ENCODE measurements around the gene PCLO. TPM values are rescaled to one million over a fixed set of nuclear protein-coding genes. Genes with fewer than 3 reads are reported as not detected.

The PCLO gene
- total RNA-seq, 1 experiment from 2014 or later, result 2.3 TPM

DNA sequence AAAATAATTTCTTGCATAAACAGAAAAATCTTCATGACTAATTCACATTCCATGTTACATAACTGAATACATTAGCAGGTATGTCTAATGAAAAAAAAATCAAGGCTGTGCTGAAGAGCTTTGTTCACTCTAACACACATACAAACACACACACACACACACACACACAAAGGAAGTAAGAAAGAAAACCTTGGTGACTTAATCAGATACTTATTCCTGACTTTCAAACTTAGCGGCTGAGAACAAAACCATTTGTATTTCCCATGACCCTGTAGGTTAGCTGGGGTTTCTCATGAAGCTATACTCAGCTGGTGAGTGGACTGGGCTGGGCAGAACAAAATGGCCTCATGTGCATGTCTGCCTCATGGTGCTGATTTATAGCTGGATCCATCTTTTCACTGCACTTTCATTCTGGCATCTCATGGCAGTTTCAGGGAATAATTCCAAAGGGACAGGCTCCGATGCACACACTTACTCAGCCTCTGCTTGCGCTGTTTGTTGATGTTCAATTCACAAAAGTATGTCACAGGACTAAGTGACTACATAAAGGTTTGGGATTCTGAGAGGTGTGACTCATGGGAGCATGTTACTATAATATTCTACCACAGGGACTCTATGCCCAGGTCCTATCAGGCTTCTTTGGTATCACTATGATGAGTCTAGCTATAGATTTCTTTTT is 161.2 kb downstream of the PCLO start:
- no peak overlapping the region for H3K4me3 Mint-ChIP-seq (ENCODE audit: unreplicated experiment)
- BruUV-seq (replicated peaks), result no TSS peak
- no peaks in the 10 kb centered on the region for H3K36me3 Mint-ChIP-seq (ENCODE audit: insufficient read depth, unreplicated experiment)
- intact Hi-C loops (cut with micrococcal nuclease), result no loop called here
- peak overlapping the region; percentile 4 for H3K27ac Mint-ChIP-seq (ENCODE audit: low read depth, unreplicated experiment)
- H3K4me1 Mint-ChIP-seq (ENCODE audit: insufficient read depth, unreplicated experiment), result no peaks in the 10 kb centered on the region
- H3K9me3 Mint-ChIP-seq (ENCODE audit: unreplicated experiment), result no peaks in the 10 kb centered on the region
- TF ChIP-seq CTCF (IDR thresholded peaks at IDR 0.05; ENCODE audit: unreplicated experiment), result no peak
- ChIA-PET CTCF (no interaction called here), POLR2A (no interaction called here)
- no peak for DNase-seq (ENCODE audit: unreplicated experiment)
- no peaks in the 10 kb centered on the region for H3K27me3 Mint-ChIP-seq (ENCODE audit: insufficient read depth, unreplicated experiment)

DNA sequence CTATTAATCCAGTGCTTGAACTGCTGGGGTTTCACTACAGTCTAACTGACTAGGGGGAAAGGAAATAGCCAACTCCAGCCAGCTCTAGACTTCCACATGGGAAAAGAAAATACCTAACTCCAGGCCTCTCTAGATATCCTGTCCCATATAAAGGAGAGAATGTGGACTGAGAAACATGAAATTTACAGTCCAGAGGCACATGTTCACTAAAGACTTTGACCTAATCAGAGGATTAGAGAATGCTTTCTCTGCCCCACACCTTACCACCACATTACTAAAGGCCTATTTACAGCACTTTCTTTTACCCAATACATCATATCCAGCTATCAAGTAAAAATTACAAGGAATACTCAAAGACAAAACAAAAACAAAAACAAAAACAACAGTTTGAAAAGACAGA is 164.2 kb downstream of the PCLO start:
- DNase-seq (ENCODE audit: unreplicated experiment), result no peak
- ChIA-PET POLR2A (no interaction called here), CTCF (no interaction called here)
- intact Hi-C loops (cut with micrococcal nuclease), result no loop called here
- Mint-ChIP-seq H3K27ac (ENCODE audit: low read depth, unreplicated experiment) (no peak overlapping the region), H3K4me1 (ENCODE audit: insufficient read depth, unreplicated experiment) (no peaks in the 10 kb centered on the region), H3K4me3 (ENCODE audit: unreplicated experiment) (no peak overlapping the region), H3K27me3 (ENCODE audit: insufficient read depth, unreplicated experiment) (no peaks in the 10 kb centered on the region), H3K36me3 (ENCODE audit: insufficient read depth, unreplicated experiment) (no peaks in the 10 kb centered on the region), H3K9me3 (ENCODE audit: unreplicated experiment) (no peaks in the 10 kb centered on the region)
- no TSS peak for BruUV-seq (replicated peaks)
- no peak for TF ChIP-seq CTCF (IDR thresholded peaks at IDR 0.05; ENCODE audit: unreplicated experiment)

DNA sequence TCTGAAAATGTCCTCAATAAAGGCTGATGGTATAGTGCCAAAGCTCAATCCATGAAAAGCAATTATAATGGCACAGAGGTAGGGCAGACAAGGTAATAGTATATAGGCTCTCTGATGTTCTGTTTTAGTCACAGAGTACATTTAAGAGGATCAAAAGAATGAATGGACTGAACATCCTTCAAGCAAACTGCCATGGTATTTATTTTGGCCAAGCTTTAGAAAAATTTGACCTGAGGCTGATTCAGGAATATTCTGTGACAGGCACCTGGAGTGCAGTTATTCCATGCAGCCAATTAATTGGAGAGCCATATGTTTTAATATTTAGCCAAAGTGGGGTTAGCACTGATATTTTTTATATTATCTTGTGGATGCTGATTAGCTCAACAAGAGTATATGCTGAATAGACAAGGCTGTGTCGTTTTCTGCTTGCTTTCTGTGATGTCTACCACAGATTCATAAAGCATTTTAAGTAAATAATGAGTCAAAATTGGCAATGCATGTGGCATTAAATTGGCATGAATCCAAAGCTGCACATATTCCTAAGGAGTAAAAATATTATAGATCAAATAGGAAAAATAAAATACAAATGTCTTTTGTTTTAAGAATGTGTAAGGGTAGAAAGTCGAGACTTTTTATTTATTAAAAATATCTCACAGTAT is 177.4 kb downstream of the PCLO start:
- no peak for DNase-seq (ENCODE audit: unreplicated experiment)
- BruUV-seq (replicated peaks), result no TSS peak
- intact Hi-C loops (cut with micrococcal nuclease), result no loop called here
- no peaks in the 10 kb centered on the region for H3K27me3 Mint-ChIP-seq (ENCODE audit: insufficient read depth, unreplicated experiment)
- H3K4me3 Mint-ChIP-seq (ENCODE audit: unreplicated experiment), result no peak overlapping the region
- H3K36me3 Mint-ChIP-seq (ENCODE audit: insufficient read depth, unreplicated experiment), result no peaks in the 10 kb centered on the region
- H3K9me3 Mint-ChIP-seq (ENCODE audit: unreplicated experiment), result no peaks in the 10 kb centered on the region
- no peaks in the 10 kb centered on the region for H3K4me1 Mint-ChIP-seq (ENCODE audit: insufficient read depth, unreplicated experiment)
- H3K27ac Mint-ChIP-seq (ENCODE audit: low read depth, unreplicated experiment), result no peak overlapping the region
- ChIA-PET CTCF (interaction anchor here (0.7 kb wide), 1 partner anchor 61 kb away, joined by 3 read pairs; no protein-coding TSS in a partner anchor), POLR2A (no interaction called here)
- TF ChIP-seq CTCF (IDR thresholded peaks at IDR 0.05; ENCODE audit: unreplicated experiment), result no peak

DNA sequence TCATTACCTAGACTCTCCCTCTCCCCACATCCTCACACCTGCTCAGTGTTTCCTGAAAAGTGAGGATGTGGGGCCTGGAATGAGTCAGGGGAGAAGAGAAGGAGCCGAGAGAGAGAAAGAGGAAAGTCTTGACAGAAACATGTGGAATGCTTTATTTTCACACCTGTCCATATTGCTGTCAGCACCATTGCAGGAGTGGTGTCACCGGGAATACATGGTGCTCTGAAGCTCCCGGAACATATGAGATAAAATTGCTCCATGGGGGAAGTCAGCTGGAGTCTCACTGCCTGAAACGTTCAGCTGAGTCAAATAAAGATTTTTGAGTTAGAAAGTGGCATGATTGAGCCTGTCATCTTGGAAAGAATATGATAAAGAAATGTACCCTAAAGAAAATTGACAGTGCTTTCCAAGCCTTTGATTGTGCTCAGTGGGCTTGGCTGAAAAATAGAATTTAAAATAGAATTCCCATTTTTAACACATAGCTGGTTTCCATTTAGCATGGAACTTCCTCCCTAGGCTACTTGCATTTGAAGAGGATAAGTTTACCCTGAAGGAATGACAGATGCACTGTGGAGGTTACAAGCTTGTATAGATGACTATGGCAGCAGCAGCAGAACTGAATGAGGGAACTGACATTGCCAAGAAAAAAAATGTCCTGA is 182.4 kb downstream of the PCLO start:
- H3K36me3 Mint-ChIP-seq (ENCODE audit: insufficient read depth, unreplicated experiment), result no peaks in the 10 kb centered on the region
- H3K4me3 Mint-ChIP-seq (ENCODE audit: unreplicated experiment), result no peak overlapping the region
- no peak overlapping the region for H3K27ac Mint-ChIP-seq (ENCODE audit: low read depth, unreplicated experiment)
- no peaks in the 10 kb centered on the region for H3K27me3 Mint-ChIP-seq (ENCODE audit: insufficient read depth, unreplicated experiment)
- DNase-seq (ENCODE audit: unreplicated experiment), result no peak
- CTCF ChIA-PET, result interaction anchor here (0.7 kb wide), 2 partner anchors 39 to 176 kb away, joined by 3 read pairs; no protein-coding TSS in a partner anchor
- no TSS peak for BruUV-seq (replicated peaks)
- POLR2A ChIA-PET, result no interaction called here
- TF ChIP-seq CTCF (IDR thresholded peaks at IDR 0.05; ENCODE audit: unreplicated experiment), result no peak
- H3K4me1 Mint-ChIP-seq (ENCODE audit: insufficient read depth, unreplicated experiment), result no peaks in the 10 kb centered on the region
- H3K9me3 Mint-ChIP-seq (ENCODE audit: unreplicated experiment), result no peaks in the 10 kb centered on the region
- intact Hi-C loops (cut with micrococcal nuclease), result no loop called here

Data from MCF 10A (cell line).